ENCODE measurements around the gene YARS2. TPM values are rescaled to one million over a fixed set of nuclear protein-coding genes. Genes with fewer than 3 reads are reported as not detected.

The YARS2 gene
- total and polyA plus RNA-seq, 2 of the 13 experiments (the other 11 are each of a cell fraction or from before 2014, with no cell fraction given), result 17.9 to 39.6 TPM

DNA sequence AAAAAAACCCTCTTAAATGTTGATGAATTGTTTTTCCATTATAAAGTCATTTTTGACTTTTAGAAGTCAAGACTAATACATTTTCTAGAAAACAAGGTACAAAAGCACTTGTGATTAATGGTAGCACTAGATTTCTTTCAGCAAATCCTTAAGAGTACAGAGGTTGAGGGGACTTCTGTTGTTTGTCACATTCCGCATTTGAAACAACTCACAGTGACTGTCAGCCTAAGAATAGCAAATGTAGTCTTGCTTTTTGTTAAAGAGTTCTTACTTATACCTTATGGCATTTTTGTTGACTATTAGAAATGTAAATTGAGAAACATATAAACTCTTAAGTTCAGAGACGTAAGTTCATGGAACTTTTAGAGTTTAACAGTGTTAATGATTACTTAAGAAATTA lies 16.4 kb downstream of the YARS2 start:
- Histone ChIP-seq H3K4me2 (ENCODE audit: low read depth, low read length) (no peak overlapping the region), H3K9ac (ENCODE audit: insufficient read depth, low read depth, low read length) (no peak overlapping the region), H3K27ac (ENCODE audit: extremely low read length, insufficient read depth, low read length) (no peak overlapping the region), H2AFZ (ENCODE audit: low read length) (no peak overlapping the region), H3K27me3 (ENCODE audit: control insufficient read depth in 1 of 2, insufficient read depth in 2 of 2, low read length in 2 of 2) (no peaks in the 10 kb centered on the region), H4K20me1 (ENCODE audit: insufficient read depth, low read length) (no peaks in the 10 kb centered on the region), H3K36me3 (replicated peaks in 1 of 2; ENCODE audit: control insufficient read depth in 1 of 2, insufficient read depth in 2 of 2, low read length in 2 of 2) (peaks cover 9 to 64% of the 10 kb centered on the region in 2 experiments), H3K4me3 (replicated peaks in 1 of 3; ENCODE audit: insufficient read depth in 1 of 3, low read depth in 2 of 3, low read length in 3 of 3) (no peak overlapping the region), H3K9me3 (ENCODE audit: low read length) (no peaks in the 10 kb centered on the region), H3K79me2 (ENCODE audit: insufficient read depth, low read length) (no peaks in the 10 kb centered on the region), H3K4me1 (ENCODE audit: insufficient read depth, low read length) (no peaks in the 10 kb centered on the region)
- no peak for ATAC-seq
- intact Hi-C loops (cut with micrococcal nuclease; ENCODE audit: unreplicated experiment) (no loop called here), in situ Hi-C loops (cut with HindIII; ENCODE audit: extremely low pct_ligation_motif_present, low pct_unique_long_range_greater_than_20kb) (no loop called here)
- no peak for FAIRE-seq
- ChIA-PET CTCF (ENCODE audit: low intra/inter-chr PET ratio, low total read pairs) (no interaction called here), POLR2A (no interaction called here)
- no TSS peak for BruUV-seq (replicated peaks)
- TF ChIP-seq SP5 (CRISPR knock-in tag; IDR thresholded peaks at IDR 0.05; ENCODE audit: borderline replicate concordance, low read depth) (no peak), SNAPC2 (CRISPR knock-in tag; IDR thresholded peaks at IDR 0.05) (no peak), ZNF543 (CRISPR knock-in tag; IDR thresholded peaks at IDR 0.05) (no peak), ZNF577 (CRISPR knock-in tag; IDR thresholded peaks at IDR 0.05; ENCODE audit: borderline replicate concordance, low read depth) (no peak)
- WGBS (ENCODE audit: low lambda C conversion rate), result 94% methylated on average over 2 of the region's 2 CpGs
- no peak for DNase-seq (ENCODE audit: low spot score)

DNA sequence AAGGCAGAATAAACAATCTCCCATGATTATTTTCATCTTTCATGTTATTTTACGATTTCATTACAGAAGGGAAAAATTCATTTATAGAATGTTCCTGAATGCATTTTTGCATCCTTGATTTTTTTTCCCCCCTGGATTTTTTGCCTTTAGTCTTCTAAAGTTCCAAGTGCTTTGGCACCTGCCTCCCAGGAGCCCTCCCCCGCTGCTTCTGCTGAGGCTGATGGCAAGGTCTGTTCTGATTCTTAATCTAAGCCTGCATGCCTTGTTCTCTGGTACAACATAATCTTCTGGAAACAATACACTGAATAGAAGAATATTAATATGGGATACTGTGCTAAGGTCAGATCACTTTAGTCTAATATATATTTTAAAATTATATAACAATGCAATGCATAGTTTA lies 18.0 kb downstream of the YARS2 start:
- ATAC-seq, result no peak
- CTCF ChIA-PET (ENCODE audit: low intra/inter-chr PET ratio, low total read pairs), result no interaction called here
- intact Hi-C loops (cut with micrococcal nuclease; ENCODE audit: unreplicated experiment), result no loop called here

More for the DNA sequence above, 18.0 kb downstream of the YARS2 start:
- H3K4me3 ChIP-seq (replicated peaks in 1 of 3; ENCODE audit: insufficient read depth in 1 of 3, low read depth in 2 of 3, low read length in 3 of 3), result no peak overlapping the region
- H3K4me1 ChIP-seq (ENCODE audit: insufficient read depth, low read length), result no peaks in the 10 kb centered on the region
- no TSS peak for BruUV-seq (replicated peaks)
- TF ChIP-seq, protein P1, sequence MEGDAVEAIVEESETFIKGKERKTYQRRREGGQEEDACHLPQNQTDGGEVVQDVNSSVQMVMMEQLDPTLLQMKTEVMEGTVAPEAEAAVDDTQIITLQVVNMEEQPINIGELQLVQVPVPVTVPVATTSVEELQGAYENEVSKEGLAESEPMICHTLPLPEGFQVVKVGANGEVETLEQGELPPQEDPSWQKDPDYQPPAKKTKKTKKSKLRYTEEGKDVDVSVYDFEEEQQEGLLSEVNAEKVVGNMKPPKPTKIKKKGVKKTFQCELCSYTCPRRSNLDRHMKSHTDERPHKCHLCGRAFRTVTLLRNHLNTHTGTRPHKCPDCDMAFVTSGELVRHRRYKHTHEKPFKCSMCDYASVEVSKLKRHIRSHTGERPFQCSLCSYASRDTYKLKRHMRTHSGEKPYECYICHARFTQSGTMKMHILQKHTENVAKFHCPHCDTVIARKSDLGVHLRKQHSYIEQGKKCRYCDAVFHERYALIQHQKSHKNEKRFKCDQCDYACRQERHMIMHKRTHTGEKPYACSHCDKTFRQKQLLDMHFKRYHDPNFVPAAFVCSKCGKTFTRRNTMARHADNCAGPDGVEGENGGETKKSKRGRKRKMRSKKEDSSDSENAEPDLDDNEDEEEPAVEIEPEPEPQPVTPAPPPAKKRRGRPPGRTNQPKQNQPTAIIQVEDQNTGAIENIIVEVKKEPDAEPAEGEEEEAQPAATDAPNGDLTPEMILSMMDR (CRISPR knock-in tag; IDR thresholded peaks at IDR 0.05), result no peak
- no peak for TF ChIP-seq ZNF224 (CRISPR knock-in tag; IDR thresholded peaks at IDR 0.05)
- no peak for TF ChIP-seq NFATC3 (CRISPR knock-in tag; IDR thresholded peaks at IDR 0.05)
- TF ChIP-seq, protein P2, sequence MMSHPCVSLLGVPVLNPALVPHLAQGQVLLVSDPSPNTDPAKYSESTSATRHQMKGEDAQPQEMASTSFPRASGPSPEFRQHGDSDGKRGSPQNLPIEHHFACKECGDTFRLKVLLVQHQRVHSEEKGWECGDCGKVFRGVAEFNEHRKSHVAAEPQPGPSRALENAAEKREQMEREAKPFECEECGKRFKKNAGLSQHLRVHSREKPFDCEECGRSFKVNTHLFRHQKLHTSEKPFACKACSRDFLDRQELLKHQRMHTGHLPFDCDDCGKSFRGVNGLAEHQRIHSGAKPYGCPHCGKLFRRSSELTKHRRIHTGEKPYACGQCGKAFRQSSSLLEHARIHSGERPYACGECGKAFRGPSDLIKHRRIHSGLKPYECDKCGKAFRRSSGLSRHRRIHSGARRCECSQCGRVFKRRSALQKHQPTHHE (CRISPR knock-in tag; IDR thresholded peaks at IDR 0.05; ENCODE audit: borderline replicate concordance), result no peak
- no peak for TF ChIP-seq MTA1 (CRISPR knock-in tag; IDR thresholded peaks at IDR 0.05; ENCODE audit: borderline replicate concordance)
- TF ChIP-seq, protein P3, sequence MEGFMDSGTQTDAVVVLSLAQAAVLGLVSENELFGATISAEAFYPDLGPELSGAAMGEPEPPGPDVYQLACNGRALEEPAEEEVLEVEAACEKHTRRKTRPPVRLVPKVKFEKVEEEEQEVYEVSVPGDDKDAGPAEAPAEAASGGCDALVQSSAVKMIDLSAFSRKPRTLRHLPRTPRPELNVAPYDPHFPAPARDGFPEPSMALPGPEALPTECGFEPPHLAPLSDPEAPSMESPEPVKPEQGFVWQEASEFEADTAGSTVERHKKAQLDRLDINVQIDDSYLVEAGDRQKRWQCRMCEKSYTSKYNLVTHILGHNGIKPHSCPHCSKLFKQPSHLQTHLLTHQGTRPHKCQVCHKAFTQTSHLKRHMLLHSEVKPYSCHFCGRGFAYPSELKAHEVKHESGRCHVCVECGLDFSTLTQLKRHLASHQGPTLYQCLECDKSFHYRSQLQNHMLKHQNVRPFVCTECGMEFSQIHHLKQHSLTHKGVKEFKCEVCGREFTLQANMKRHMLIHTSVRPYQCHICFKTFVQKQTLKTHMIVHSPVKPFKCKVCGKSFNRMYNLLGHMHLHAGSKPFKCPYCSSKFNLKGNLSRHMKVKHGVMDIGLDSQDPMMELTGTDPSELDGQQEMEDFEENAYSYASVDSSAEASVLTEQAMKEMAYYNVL (CRISPR knock-in tag; IDR thresholded peaks at IDR 0.05; ENCODE audit: borderline replicate concordance), result no peak
- H3K4me2 ChIP-seq (ENCODE audit: low read depth, low read length), result no peak overlapping the region
- H3K36me3 ChIP-seq (replicated peaks in 1 of 2; ENCODE audit: control insufficient read depth in 1 of 2, insufficient read depth in 2 of 2, low read length in 2 of 2), result peaks cover 3 to 65% of the 10 kb centered on the region in 2 experiments; a peak in 4 of 5 replicates
- in situ Hi-C loops (cut with HindIII; ENCODE audit: extremely low pct_ligation_motif_present, low pct_unique_long_range_greater_than_20kb), result no loop called here
- WGBS (ENCODE audit: low lambda C conversion rate), result 93% methylated on average over 2 of the region's 2 CpGs
- POLR2A ChIA-PET, result no interaction called here
- H3K27me3 ChIP-seq (ENCODE audit: control insufficient read depth in 1 of 2, insufficient read depth in 2 of 2, low read length in 2 of 2), result no peaks in the 10 kb centered on the region
- DNase-seq (ENCODE audit: low spot score), result no peak
- no peak overlapping the region for H2AFZ ChIP-seq (ENCODE audit: low read length)
- no peaks in the 10 kb centered on the region for H3K9me3 ChIP-seq (ENCODE audit: low read length)
- H3K27ac ChIP-seq (ENCODE audit: extremely low read length, insufficient read depth, low read length), result no peak overlapping the region
- no peaks in the 10 kb centered on the region for H3K79me2 ChIP-seq (ENCODE audit: insufficient read depth, low read length)
- H3K9ac ChIP-seq (ENCODE audit: insufficient read depth, low read depth, low read length), result no peak overlapping the region
- FAIRE-seq, result no peak
- no peaks in the 10 kb centered on the region for H4K20me1 ChIP-seq (ENCODE audit: insufficient read depth, low read length)

Measured in HepG2 (cell line).